Nephron (organoid): ENCODE data around the gene HEBP2.

ENCODE experiments used
- H3K27ac Mint-ChIP-seq, 3 experiments: 2 replicates each; pipeline ENCODE4 v1.8.0; 2020; ENCODE audit warnings: mixed read lengths in 3 of 3, mild to moderate bottlenecking in 2 of 3, moderate library complexity in 1 of 3
- H3K27me3 Mint-ChIP-seq: 2 replicates; pipeline ENCODE4 v1.8.0; 2021; ENCODE audit warnings: low read depth, mild to moderate bottlenecking, moderate library complexity, mixed read lengths
- H3K36me3 Mint-ChIP-seq: 2 replicates; pipeline ENCODE4 v1.8.0; 2020; ENCODE audit warnings: low read depth, mixed read lengths
- H3K4me1 Mint-ChIP-seq: 2 replicates; pipeline ENCODE4 v1.8.0; 2020; ENCODE audit warnings: mixed read lengths
- H3K4me3 Mint-ChIP-seq, 3 experiments: 2 replicates each; pipeline ENCODE4 v1.8.0; 2020; ENCODE audit warnings: mild to moderate bottlenecking in 3 of 3, mixed read lengths in 3 of 3, moderate library complexity in 2 of 3
- H3K9me3 Mint-ChIP-seq: 2 replicates; pipeline ENCODE4 v1.8.0; 2020; ENCODE audit warnings: mixed read lengths
- TF ChIP-seq, protein P1 (sequence below), 3 experiments: fragments of 200-600 bp; sonication (generic); IDR thresholded peaks; one replicate each; pipeline ENCODE4 v1.5.0; 2021; ENCODE audit warnings: antibody characterized with exemption in 3 of 3; ENCODE audit not compliant: unreplicated experiment in 3 of 3

Gene HEBP2

DNA sequence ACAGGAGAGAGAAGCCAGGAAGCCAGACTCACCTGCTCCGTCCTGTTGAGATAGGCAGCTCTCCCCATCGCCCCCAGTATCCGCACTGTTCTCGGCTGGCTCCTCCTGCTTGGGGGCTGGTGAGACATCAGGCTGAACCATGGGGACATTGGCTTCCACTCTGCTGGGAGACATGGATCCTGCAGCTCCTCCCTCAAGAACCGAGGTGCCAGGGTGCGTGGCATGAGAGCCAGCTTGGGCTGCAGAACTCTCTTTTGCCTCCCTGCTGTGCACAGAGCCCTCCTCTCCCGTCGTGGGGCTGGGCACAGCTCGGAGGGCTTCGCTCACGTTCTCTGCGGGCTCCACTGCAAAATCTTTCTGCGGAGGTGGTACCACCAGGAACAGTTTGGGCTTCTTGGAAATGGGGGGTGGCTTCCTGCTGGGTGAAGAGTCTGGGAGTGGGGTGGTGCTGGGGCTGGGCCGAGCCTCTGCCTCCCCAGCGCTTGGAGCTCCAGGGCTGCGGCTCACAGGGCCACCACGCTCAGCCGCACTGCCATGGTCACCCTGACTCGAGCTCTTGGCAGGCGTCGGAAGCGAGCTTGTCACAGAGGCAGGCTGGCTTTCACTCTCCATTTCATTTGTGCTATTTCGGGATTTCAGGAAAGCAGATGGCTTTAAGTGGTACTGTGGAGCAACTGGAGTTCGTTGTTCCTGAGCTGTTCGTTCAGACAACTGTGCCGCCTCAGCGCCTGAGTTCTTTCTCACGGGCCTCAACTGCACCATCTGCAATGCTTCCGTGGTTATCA is 26.5 kb downstream of the HEBP2 start:
- no peak overlapping the region for H3K4me3 Mint-ChIP-seq
- H3K9me3 Mint-ChIP-seq = no peaks in the 10 kb centered on the region
- TF ChIP-seq, protein P1, sequence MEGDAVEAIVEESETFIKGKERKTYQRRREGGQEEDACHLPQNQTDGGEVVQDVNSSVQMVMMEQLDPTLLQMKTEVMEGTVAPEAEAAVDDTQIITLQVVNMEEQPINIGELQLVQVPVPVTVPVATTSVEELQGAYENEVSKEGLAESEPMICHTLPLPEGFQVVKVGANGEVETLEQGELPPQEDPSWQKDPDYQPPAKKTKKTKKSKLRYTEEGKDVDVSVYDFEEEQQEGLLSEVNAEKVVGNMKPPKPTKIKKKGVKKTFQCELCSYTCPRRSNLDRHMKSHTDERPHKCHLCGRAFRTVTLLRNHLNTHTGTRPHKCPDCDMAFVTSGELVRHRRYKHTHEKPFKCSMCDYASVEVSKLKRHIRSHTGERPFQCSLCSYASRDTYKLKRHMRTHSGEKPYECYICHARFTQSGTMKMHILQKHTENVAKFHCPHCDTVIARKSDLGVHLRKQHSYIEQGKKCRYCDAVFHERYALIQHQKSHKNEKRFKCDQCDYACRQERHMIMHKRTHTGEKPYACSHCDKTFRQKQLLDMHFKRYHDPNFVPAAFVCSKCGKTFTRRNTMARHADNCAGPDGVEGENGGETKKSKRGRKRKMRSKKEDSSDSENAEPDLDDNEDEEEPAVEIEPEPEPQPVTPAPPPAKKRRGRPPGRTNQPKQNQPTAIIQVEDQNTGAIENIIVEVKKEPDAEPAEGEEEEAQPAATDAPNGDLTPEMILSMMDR (IDR thresholded peaks at IDR 0.05; ENCODE audit: unreplicated experiment in 3 of 3) = no peak
- H3K27ac Mint-ChIP-seq = no peak overlapping the region
- no peaks in the 10 kb centered on the region for H3K27me3 Mint-ChIP-seq
- peaks cover 2% of the 10 kb centered on the region for H3K36me3 Mint-ChIP-seq
- peaks cover 28% of the 10 kb centered on the region for H3K4me1 Mint-ChIP-seq

DNA sequence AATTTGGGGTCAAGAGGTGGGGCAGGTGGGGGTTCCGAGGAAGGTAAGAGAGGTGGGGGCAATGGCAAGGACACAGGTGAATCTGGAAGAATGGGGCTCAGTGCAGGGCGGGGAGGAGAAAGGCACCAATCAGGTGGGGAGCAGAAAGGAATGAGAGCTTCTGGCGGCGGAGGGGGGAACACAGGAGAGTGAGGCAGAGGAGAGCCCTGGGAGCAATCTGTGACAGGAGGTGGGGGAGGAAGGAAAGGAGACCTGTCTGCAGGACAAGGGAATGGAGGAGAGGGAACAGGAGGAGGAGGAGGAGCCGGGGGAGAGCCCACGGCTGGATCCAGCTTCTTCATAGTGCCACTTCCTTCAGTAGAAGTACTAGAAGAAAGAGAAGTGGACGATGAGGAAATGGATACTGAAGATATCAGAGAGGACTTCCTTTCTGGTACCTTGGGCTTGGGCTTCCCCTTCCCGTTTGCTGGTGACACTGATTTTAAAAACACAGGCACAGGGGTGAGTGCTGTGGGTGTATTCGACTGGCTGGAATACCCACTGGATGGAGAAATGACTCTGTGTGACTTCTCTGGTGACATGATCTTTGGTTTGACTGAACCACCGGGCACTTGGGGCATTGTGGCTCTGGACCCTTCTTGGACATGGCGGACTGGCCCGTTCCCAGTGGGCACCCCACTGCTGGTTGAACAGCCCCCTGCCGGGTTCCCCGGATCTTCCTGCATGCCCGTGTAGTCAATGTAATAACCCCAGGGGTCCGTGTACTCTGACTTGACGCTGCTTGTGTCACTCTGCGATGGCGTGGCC is 27.4 kb downstream of the HEBP2 start:
- no peaks in the 10 kb centered on the region for H3K9me3 Mint-ChIP-seq
- peaks cover 8% of the 10 kb centered on the region for H3K36me3 Mint-ChIP-seq
- no peak overlapping the region for H3K27ac Mint-ChIP-seq
- H3K4me1 Mint-ChIP-seq = peaks cover 28% of the 10 kb centered on the region
- TF ChIP-seq, protein P1 (IDR thresholded peaks at IDR 0.05; ENCODE audit: unreplicated experiment in 3 of 3) = no peak
- H3K27me3 Mint-ChIP-seq = no peaks in the 10 kb centered on the region
- H3K4me3 Mint-ChIP-seq = no peak overlapping the region

DNA sequence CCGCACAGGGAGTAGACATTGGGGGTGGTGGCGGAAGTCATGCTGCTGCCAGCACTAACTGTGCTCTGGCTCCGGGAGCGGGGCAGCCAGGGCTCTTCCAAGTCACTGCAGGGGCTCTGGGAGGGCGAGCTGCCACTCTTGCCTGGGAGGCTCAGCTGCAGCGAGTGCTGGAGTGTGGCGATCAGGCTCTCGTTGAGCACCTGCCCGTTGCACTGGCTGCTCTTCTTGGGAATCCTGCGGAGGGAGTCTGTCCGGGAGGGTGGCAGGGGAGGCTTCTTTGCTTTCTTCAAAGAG is 28.0 kb downstream of the HEBP2 start:
- TF ChIP-seq, protein P1 (IDR thresholded peaks at IDR 0.05; ENCODE audit: unreplicated experiment in 3 of 3) = no peak
- no peak overlapping the region for H3K27ac Mint-ChIP-seq
- H3K4me3 Mint-ChIP-seq = no peak overlapping the region
- no peaks in the 10 kb centered on the region for H3K27me3 Mint-ChIP-seq
- peaks cover 10% of the 10 kb centered on the region for H3K36me3 Mint-ChIP-seq
- peaks cover 28% of the 10 kb centered on the region for H3K4me1 Mint-ChIP-seq
- no peaks in the 10 kb centered on the region for H3K9me3 Mint-ChIP-seq

DNA sequence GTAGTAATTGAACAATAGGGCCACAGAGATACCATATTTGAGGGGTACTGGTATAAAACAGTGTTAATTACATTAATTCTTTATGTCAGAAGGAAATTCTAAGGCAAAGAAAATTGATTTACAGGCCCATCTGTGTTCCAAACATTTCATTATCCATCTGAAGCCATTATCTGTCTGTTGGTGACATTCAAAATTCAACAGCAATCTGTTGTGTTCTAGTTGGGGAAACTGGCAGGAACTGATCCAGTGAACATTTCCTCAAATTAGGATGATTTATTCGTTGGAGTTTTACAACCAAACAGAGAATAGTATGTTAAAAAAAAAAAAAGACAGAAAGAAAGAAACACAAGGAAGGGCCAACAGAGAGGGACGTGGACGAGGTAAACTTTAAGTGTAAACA is 30.1 kb downstream of the HEBP2 start:
- no peak overlapping the region for H3K27ac Mint-ChIP-seq
- H3K9me3 Mint-ChIP-seq = no peaks in the 10 kb centered on the region
- H3K27me3 Mint-ChIP-seq = no peaks in the 10 kb centered on the region
- peaks cover 21% of the 10 kb centered on the region for H3K4me1 Mint-ChIP-seq
- peaks cover 14% of the 10 kb centered on the region for H3K36me3 Mint-ChIP-seq
- TF ChIP-seq, protein P1 (IDR thresholded peaks at IDR 0.05; ENCODE audit: unreplicated experiment in 3 of 3) = no peak
- no peak overlapping the region for H3K4me3 Mint-ChIP-seq

DNA sequence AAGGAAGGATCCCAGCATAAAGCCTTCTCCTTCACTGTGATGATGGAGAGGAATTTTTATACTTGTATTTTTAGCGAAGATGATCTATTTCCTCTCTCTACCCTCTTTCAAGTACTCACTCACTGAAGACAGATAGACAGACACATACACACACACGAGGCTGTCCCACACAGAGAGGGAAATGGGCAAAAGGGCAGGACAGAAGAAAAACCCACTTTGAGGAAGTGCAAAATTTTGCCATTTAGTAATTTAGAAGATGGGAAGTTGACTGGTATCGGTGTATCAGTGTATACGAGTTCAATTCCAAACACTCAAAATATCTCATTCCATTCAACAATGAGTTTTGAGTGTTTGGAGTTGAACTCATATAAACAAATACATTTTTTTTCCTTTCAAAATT is 30.9 kb downstream of the HEBP2 start:
- Mint-ChIP-seq H3K4me3 (no peak overlapping the region), H3K27me3 (no peaks in the 10 kb centered on the region), H3K9me3 (no peaks in the 10 kb centered on the region), H3K27ac (no peak overlapping the region), H3K4me1 (peaks cover 13% of the 10 kb centered on the region), H3K36me3 (peaks cover 15% of the 10 kb centered on the region)
- TF ChIP-seq, protein P1 (IDR thresholded peaks at IDR 0.05; ENCODE audit: unreplicated experiment in 3 of 3) = no peak
